ENCODE results near the gene ANKRD33B.

- TF ChIP-seq POLR2A (IDR thresholded peaks at IDR 0.05), result no peak
- no peak for TF ChIP-seq CTCF (IDR thresholded peaks at IDR 0.05)
These were observed 48.4 kb upstream of the ANKRD33B start for GRCh38 chr5:10515492-10515891.

Measured in esophagus squamous epithelium (tissue), 4 donors.